BLaER1 treated with 17β-estradiol and CSF1 and Interleukin-3, amounts not matched to agents 10 nM and 100 nM (cell line): Measurements from ENCODE around the gene ABCC6.
A peak's percentile ranks its signal among the peaks of the same experiment; 100 is the strongest.
"Not testable (repeated sequence)": the region's sequence is repeated elsewhere in the genome, so short reads cannot be mapped to it uniquely, and the experiment has no call there.

Experiments
- H3K27ac ChIP-seq, 11 experiments: shearing (Covaris generic); formaldehyde crosslinking; 2 replicates each; pipeline ENCODE4 v1.8.1; 2022
- H3K27me3 ChIP-seq, 11 experiments: shearing (Covaris generic); formaldehyde crosslinking; 2 replicates each; pipeline ENCODE4 v1.8.1; 2022
- H3K36me3 ChIP-seq, 11 experiments: shearing (Covaris generic); formaldehyde crosslinking; 2 replicates each; pipeline ENCODE4 v1.8.1; 2022
- H3K4me1 ChIP-seq, 10 experiments: shearing (Covaris generic); formaldehyde crosslinking; 2 replicates each; pipeline ENCODE4 v1.8.1; 2022
- H3K4me2 ChIP-seq, 11 experiments: shearing (Covaris generic); formaldehyde crosslinking; 2 replicates each; pipeline ENCODE4 v1.8.1; 2022
- H3K4me3 ChIP-seq, 10 experiments: shearing (Covaris generic); formaldehyde crosslinking; 2 replicates each; pipeline ENCODE4 v1.8.1; 2022
- H3K9ac ChIP-seq, 11 experiments: shearing (Covaris generic); formaldehyde crosslinking; 2 replicates each; pipeline ENCODE4 v1.8.1; 2022
- H3K9me3 ChIP-seq, 11 experiments: shearing (Covaris generic); formaldehyde crosslinking; replicated peaks in 1 of 11; 2 replicates each; pipeline ENCODE4 v1.8.1; 2022
- H4K20me1 ChIP-seq, 11 experiments: shearing (Covaris generic); formaldehyde crosslinking; 2 replicates each; pipeline ENCODE4 v1.8.1; 2022
- Cebpa-rat ChIP-seq, 11 experiments: shearing (Covaris generic); IDR thresholded peaks; 2 replicates each; pipeline ENCODE4 v1.8.1; 2022

The ABCC6 gene

GRCh38 chr16:16106466-16106865 is 116.8 kb downstream of the ABCC6 start:
- H4K20me1 ChIP-seq = peaks cover 0 to 35% (median 5%) of the 10 kb centered on the region in 11 experiments; a peak in 9 of 22 replicates
- H3K9ac ChIP-seq = no peak overlapping the region; a peak in 1 of 22 replicates
- H3K4me2 ChIP-seq = peak overlapping the region in 5 of 11 experiments; percentile 61 to 85 (median 71); a peak in 7 of 22 replicates
- H3K9me3 ChIP-seq = peaks cover 0 to 19% (median 4%) of the 10 kb centered on the region in 11 experiments; a peak in 7 of 22 replicates
- no peak for TF ChIP-seq Cebpa-rat (IDR thresholded peaks at IDR 0.05)
- peaks cover 4 to 56% (median 47%) of the 10 kb centered on the region in 10 experiments; a peak in 16 of 20 replicates for H3K4me1 ChIP-seq
- H3K4me3 ChIP-seq = no peak overlapping the region
- peaks cover 79 to 100% (median 91%) of the 10 kb centered on the region in 11 experiments for H3K36me3 ChIP-seq
- peak overlapping the region in 1 of 11 experiments; percentile 20; a peak in 1 of 22 replicates for H3K27ac ChIP-seq
- H3K27me3 ChIP-seq = no peaks in the 10 kb centered on the region

- Histone ChIP-seq H3K4me1 (peaks cover 11 to 65% (median 55%) of the 10 kb centered on the region in 10 experiments), H3K9me3 (peaks cover 0 to 19% (median 4%) of the 10 kb centered on the region in 11 experiments; a peak in 7 of 22 replicates), H4K20me1 (peaks cover 0 to 43% (median 6%) of the 10 kb centered on the region in 11 experiments; a peak in 9 of 22 replicates), H3K36me3 (peaks cover 77 to 97% (median 90%) of the 10 kb centered on the region in 11 experiments), H3K4me3 (no peak overlapping the region), H3K9ac (peak overlapping the region in 4 of 11 experiments; percentile 32 to 62 (median 53); a peak in 5 of 22 replicates), H3K4me2 (peak overlapping the region in 10 of 11 experiments; percentile 18 to 85 (median 68); a peak in 18 of 22 replicates), H3K27me3 (no peaks in the 10 kb centered on the region), H3K27ac (peak overlapping the region in 4 of 11 experiments; percentile 42 to 63 (median 54); a peak in 7 of 22 replicates)
- TF ChIP-seq Cebpa-rat (IDR thresholded peaks at IDR 0.05) = peak in 1 of 11 experiments; percentile 45; a peak in 1 of 22 replicates
Measured at GRCh38 chr16:16105646-16106045, 117.6 kb downstream of the ABCC6 start.

GRCh38 chr16:16104804-16105141 is 118.5 kb downstream of the ABCC6 start:
- H3K4me3 ChIP-seq, H3K27me3 ChIP-seq: not testable (repeated sequence)
- peak overlapping the region in 10 of 11 experiments; percentile 18 to 85 (median 68); a peak in 18 of 22 replicates for H3K4me2 ChIP-seq
- H3K9me3 ChIP-seq = peaks cover 0 to 19% (median 4%) of the 10 kb centered on the region in 11 experiments; a peak in 7 of 22 replicates
- H3K4me1 ChIP-seq = peaks cover 19 to 73% (median 64%) of the 10 kb centered on the region in 10 experiments
- H3K27ac ChIP-seq = peak overlapping the region in 5 of 11 experiments; percentile 36 to 63 (median 46); a peak in 8 of 22 replicates
- H3K36me3 ChIP-seq = peaks cover 74 to 95% (median 83%) of the 10 kb centered on the region in 11 experiments
- peak overlapping the region in 4 of 11 experiments; percentile 32 to 62 (median 53); a peak in 8 of 22 replicates for H3K9ac ChIP-seq
- peaks cover 0 to 51% (median 6%) of the 10 kb centered on the region in 11 experiments; a peak in 9 of 22 replicates for H4K20me1 ChIP-seq

DNA sequence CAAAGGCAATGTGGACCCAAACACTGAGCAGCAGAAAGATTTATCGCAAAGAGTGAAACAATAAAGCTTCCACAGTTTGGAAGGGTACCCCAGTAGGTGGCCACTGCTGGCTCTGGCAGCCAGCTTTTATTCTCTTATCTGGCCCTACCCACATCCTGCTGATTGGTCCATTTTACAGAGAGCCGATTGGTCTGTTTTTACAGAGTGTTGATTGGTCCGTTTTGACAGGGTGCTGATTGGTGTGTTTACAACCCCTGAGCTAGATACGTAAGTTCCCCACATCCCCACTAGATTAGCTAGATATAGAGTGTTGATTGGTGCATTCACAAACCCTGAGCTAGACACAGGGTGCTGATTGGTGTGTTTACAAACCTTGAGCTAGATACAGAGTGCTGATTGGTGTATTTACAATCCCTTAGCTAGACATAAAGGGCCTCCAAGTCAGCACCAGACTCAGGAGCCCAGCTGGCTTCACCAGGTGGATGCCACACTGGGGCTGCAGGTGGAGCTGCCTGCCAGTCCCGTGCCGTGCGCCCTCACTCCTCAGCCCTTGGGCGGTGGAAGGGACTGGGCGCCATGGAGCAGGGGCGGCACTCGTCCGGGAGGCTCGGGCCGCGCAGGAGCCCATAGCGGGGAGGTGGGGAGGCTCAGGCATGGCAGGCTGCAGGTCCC is 119.0 kb downstream of the ABCC6 start:
- not testable (repeated sequence) for H3K27me3 ChIP-seq, H3K4me3 ChIP-seq
- Histone ChIP-seq H3K9ac (peak overlapping the region in 1 of 11 experiments; percentile 53; a peak in 2 of 22 replicates), H3K4me1 (peaks cover 24 to 78% (median 69%) of the 10 kb centered on the region in 10 experiments), H3K36me3 (peaks cover 74 to 95% (median 82%) of the 10 kb centered on the region in 11 experiments), H3K4me2 (peak overlapping the region in 9 of 11 experiments; percentile 48 to 85 (median 68); a peak in 17 of 22 replicates), H3K27ac (peak overlapping the region in 4 of 11 experiments; percentile 42 to 63 (median 54); a peak in 5 of 22 replicates), H4K20me1 (peaks cover 0 to 51% (median 6%) of the 10 kb centered on the region in 11 experiments; a peak in 9 of 22 replicates), H3K9me3 (peaks cover 0 to 19% (median 4%) of the 10 kb centered on the region in 11 experiments; a peak in 7 of 22 replicates)

DNA sequence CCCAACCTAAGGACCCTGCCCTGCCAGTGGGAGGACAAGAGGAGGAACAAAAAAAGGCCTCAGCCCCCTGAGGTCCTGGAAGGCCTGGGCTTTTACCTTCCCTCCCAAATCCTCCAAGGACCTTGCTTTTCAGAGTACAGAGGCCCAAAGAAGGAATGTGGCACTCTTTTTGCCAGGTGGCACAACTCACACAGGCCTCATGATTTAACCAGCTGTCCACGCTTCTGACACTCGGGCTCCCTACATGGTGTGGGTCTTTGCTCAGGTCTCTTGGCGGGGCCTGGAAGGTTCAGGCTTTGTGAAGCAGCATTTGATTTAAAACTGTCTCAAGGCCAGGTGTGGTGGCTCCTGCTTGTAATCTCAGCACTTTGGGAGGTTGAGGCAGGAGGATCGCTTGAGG is 120.6 kb downstream of the ABCC6 start:
- Histone ChIP-seq H3K27ac (peak overlapping the region in 3 of 11 experiments; percentile 0 to 50 (median 21); a peak in 2 of 22 replicates), H3K4me3 (no peak overlapping the region), H3K4me1 (peaks cover 27 to 89% (median 74%) of the 10 kb centered on the region in 10 experiments), H3K9ac (peak overlapping the region in 1 of 11 experiments; percentile 23; a peak in 1 of 22 replicates), H3K9me3 (peaks cover 0 to 19% (median 4%) of the 10 kb centered on the region in 11 experiments; a peak in 7 of 22 replicates), H4K20me1 (peaks cover 0 to 48% (median 6%) of the 10 kb centered on the region in 11 experiments; a peak in 9 of 22 replicates), H3K36me3 (peaks cover 74 to 95% (median 80%) of the 10 kb centered on the region in 11 experiments), H3K4me2 (peak overlapping the region in 9 of 11 experiments; percentile 10 to 85 (median 69); a peak in 16 of 22 replicates), H3K27me3 (no peaks in the 10 kb centered on the region)
- TF ChIP-seq Cebpa-rat (IDR thresholded peaks at IDR 0.05) = no peak

DNA sequence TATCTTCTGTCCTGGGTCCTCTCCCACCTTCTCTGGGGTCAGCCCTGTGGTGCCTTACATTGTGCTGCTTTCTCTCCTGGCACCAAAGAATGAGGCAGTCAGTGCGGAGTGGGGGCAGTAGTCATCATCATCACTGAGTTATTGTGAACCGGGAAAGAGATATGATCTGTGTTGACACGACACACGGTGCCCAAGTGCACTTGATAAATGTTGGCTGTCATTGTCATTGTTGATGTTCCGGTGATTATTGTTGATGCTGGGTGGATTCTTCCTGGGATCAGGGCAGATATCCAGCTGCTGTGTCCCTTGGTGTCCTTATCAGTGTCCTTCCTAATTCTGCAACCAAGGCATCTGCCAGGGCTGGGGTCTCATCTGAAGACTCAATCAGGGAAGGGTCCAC is 121.7 kb downstream of the ABCC6 start:
- H3K4me3 ChIP-seq = no peak overlapping the region
- H3K4me2 ChIP-seq = peak overlapping the region in 8 of 11 experiments; percentile 53 to 85 (median 69); a peak in 16 of 22 replicates
- peaks cover 27 to 95% (median 77%) of the 10 kb centered on the region in 10 experiments for H3K4me1 ChIP-seq
- no peaks in the 10 kb centered on the region for H3K27me3 ChIP-seq
- H3K9ac ChIP-seq = no peak overlapping the region
- peaks cover 0 to 46% (median 6%) of the 10 kb centered on the region in 11 experiments; a peak in 9 of 22 replicates for H4K20me1 ChIP-seq
- no peak overlapping the region for H3K27ac ChIP-seq
- peaks cover 74 to 95% (median 81%) of the 10 kb centered on the region in 11 experiments for H3K36me3 ChIP-seq
- H3K9me3 ChIP-seq = peaks cover 0 to 19% (median 4%) of the 10 kb centered on the region in 11 experiments; a peak in 7 of 22 replicates
- TF ChIP-seq Cebpa-rat (IDR thresholded peaks at IDR 0.05) = no peak

- no peak overlapping the region for H3K4me3 ChIP-seq
- TF ChIP-seq Cebpa-rat (IDR thresholded peaks at IDR 0.05) = no peak
- H4K20me1 ChIP-seq = peaks cover 0 to 48% (median 5%) of the 10 kb centered on the region in 11 experiments; a peak in 9 of 22 replicates
- H3K9me3 ChIP-seq = peaks cover 0 to 19% (median 4%) of the 10 kb centered on the region in 11 experiments; a peak in 7 of 22 replicates
- peaks cover 78 to 97% (median 82%) of the 10 kb centered on the region in 11 experiments for H3K36me3 ChIP-seq
- peaks cover 27 to 95% (median 78%) of the 10 kb centered on the region in 10 experiments for H3K4me1 ChIP-seq
- no peaks in the 10 kb centered on the region for H3K27me3 ChIP-seq
- H3K4me2 ChIP-seq = peak overlapping the region; percentile 53 to 85 (median 67)
- H3K9ac ChIP-seq = no peak overlapping the region
- H3K27ac ChIP-seq = no peak overlapping the region
Measured at GRCh38 chr16:16100631-16101030, 122.7 kb downstream of the ABCC6 start.

- Histone ChIP-seq H3K36me3 (peaks cover 78 to 99% (median 88%) of the 10 kb centered on the region in 11 experiments), H4K20me1 (peaks cover 0 to 44% (median 5%) of the 10 kb centered on the region in 11 experiments; a peak in 7 of 22 replicates), H3K9me3 (peaks cover 0 to 19% (median 4%) of the 10 kb centered on the region in 11 experiments; a peak in 7 of 22 replicates), H3K27ac (no peak overlapping the region), H3K4me2 (peak overlapping the region; percentile 53 to 85 (median 67); a peak in 17 of 22 replicates), H3K4me3 (no peak overlapping the region), H3K9ac (no peak overlapping the region), H3K4me1 (peaks cover 23 to 90% (median 73%) of the 10 kb centered on the region in 10 experiments), H3K27me3 (no peaks in the 10 kb centered on the region)
- no peak for TF ChIP-seq Cebpa-rat (IDR thresholded peaks at IDR 0.05)
Measured at GRCh38 chr16:16099320-16099719, 124.0 kb downstream of the ABCC6 start.
